NCI-H446 (cell line): ENCODE data around the gene LACTB.

Experiments
- DNase-seq, 2 experiments: peaks; one replicate each; lab custom pipeline; 2025; lab: John Stamatoyannopoulos, UW

The LACTB gene

GRCh38 chr15:63176302-63176701 is 54.6 kb downstream of the LACTB start:
- no peak for DNase-seq

- DNase-seq = no peak
These were observed 56.4 kb downstream of the LACTB start for GRCh38 chr15:63178034-63178433.

- DNase-seq = no peak
These were observed 59.1 kb downstream of the LACTB start for GRCh38 chr15:63180746-63181145.

GRCh38 chr15:63181648-63182047 is 60.0 kb downstream of the LACTB start:
- DNase-seq = no peak

- DNase-seq = no peak
These were observed 63.5 kb downstream of the LACTB start for GRCh38 chr15:63185206-63185605.

GRCh38 chr15:63186065-63186464 is 64.4 kb downstream of the LACTB start:
- no peak for DNase-seq

GRCh38 chr15:63187589-63188226 is 66.0 kb downstream of the LACTB start:
- DNase-seq = no peak

- DNase-seq = no peak
These were observed 66.7 kb downstream of the LACTB start for GRCh38 chr15:63188247-63188925.

GRCh38 chr15:63188926-63189871 is 67.5 kb downstream of the LACTB start, which contains the start of gene RAB8B:
RAB8B (plus strand) TSS chr15:63189606; CDS start chr15:63189625, 19 bp downstream.
- peak; percentile 85 to 95 for DNase-seq

- no peak for DNase-seq
These were observed 68.5 kb downstream of the LACTB start for GRCh38 chr15:63189941-63190768.

- no peak for DNase-seq
These were observed 69.3 kb downstream of the LACTB start for GRCh38 chr15:63190769-63191649.
